ENCODE data around the gene CYP2D6. TPM values are rescaled to one million over a fixed set of nuclear protein-coding genes. Genes with fewer than 3 reads are reported as not detected.
"Not testable (repeated sequence)": the region's sequence is repeated elsewhere in the genome, so short reads cannot be mapped to it uniquely, and the experiment has no call there.

Gene CYP2D6
- total RNA-seq: 1.4 and 1.5 TPM in 2 replicates
- long read RNA-seq: 0 reads

DNA sequence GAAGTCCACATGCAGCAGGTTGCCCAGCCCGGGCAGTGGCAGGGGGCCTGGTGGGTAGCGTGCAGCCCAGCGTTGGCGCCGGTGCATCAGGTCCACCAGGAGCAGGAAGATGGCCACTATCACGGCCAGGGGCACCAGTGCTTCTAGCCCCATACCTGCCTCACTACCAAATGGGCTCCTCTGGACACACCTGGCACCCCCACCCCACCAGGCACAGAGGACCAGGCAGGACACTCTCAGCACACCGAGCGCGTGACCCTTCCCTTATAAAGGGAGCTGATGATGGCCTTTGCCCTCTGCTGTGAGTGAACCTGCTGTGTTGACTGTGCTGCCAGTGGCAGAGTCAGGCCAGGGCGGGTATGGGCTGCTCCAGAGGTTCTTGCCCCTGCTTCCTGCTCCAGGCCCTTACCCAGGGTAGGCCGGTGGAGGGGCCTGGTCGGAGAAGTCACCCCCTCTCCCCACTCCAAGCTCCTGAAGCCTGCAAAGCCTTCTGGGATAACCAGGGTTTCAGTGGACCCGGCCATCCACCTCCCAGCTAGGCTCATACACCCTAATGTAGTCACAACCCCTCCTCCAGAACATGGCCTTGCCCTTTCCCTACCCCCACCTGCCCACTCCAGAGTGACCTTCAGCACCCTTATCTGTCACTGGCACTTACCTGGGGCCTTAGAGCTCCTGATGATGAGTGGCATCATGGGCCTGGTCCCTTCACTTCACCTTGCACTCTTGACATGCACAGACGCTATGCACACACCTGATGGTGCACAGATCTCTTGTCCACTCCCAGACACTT is at the start of gene CYP2D6:
Gene CYP2D6 (minus strand): TSS at position 172 of the 793 bp plus-strand sequence. CDS start 19 bp downstream, at position 153.
- H3K4me3 Mint-ChIP-seq (ENCODE audit: unreplicated experiment); H3K27ac Mint-ChIP-seq (ENCODE audit: unreplicated experiment); H3K36me3 Mint-ChIP-seq (ENCODE audit: unreplicated experiment); DNase-seq (ENCODE audit: extremely low spot score, unreplicated experiment); H3K27me3 Mint-ChIP-seq (ENCODE audit: unreplicated experiment); H3K4me1 Mint-ChIP-seq (ENCODE audit: unreplicated experiment); H3K9me3 Mint-ChIP-seq (ENCODE audit: unreplicated experiment): not testable (repeated sequence)

DNA sequence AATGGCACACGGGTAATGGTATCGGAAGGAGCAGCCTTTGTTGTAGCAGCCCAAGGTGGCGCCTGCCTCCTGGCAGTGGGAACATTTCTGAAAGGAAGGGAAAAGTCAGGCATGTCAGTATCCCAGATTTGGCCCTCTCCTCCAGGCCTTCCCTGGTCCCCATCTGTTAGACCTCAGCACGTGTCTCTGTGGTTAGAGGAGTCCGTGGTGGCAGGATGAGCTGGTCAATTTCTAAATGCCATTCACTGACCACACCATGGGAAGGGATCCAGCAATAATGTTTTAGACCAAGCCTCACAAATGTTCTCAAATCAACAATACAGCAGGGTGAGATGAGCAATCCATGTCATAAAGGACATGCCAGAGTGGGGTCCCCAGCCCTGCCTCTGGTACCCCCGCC is 49.0 kb upstream of the CYP2D6 start:
- no peak overlapping the region for H3K4me3 Mint-ChIP-seq (ENCODE audit: unreplicated experiment)
- H3K9me3 Mint-ChIP-seq (ENCODE audit: unreplicated experiment): no peaks in the 10 kb centered on the region
- H3K4me1 Mint-ChIP-seq (ENCODE audit: unreplicated experiment): peaks cover 20% of the 10 kb centered on the region

DNA sequence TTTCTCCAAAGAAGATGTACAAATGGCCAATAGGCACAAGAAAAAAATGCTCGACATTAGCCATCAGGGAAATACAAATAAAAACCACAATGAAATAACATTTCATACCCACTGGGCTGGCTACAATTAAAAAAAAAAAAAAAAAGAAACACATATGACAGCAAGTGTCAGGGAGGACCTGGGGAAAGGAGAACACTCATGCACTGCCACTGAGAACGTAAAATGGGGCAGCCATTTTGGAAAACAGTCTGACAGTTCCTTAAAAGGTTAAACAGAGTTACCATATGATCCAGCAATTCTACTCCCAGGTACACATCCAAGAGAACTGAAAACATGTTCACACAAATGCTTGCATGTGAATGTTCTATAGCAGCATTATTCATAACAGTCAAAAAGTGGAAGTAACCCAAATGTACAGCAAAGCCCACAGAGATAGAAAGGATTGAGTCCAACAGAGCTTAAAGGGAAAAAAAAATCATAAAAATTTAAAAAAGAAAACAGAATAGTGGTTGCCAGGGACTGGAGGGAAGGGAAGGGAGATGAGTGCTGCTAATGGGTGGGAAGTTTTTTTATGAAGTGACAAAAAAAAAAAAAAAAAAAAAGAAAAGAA is 48.4 kb upstream of the CYP2D6 start:
- peaks cover 18% of the 10 kb centered on the region for H3K36me3 Mint-ChIP-seq (ENCODE audit: unreplicated experiment)
- TF ChIP-seq, protein P1, sequence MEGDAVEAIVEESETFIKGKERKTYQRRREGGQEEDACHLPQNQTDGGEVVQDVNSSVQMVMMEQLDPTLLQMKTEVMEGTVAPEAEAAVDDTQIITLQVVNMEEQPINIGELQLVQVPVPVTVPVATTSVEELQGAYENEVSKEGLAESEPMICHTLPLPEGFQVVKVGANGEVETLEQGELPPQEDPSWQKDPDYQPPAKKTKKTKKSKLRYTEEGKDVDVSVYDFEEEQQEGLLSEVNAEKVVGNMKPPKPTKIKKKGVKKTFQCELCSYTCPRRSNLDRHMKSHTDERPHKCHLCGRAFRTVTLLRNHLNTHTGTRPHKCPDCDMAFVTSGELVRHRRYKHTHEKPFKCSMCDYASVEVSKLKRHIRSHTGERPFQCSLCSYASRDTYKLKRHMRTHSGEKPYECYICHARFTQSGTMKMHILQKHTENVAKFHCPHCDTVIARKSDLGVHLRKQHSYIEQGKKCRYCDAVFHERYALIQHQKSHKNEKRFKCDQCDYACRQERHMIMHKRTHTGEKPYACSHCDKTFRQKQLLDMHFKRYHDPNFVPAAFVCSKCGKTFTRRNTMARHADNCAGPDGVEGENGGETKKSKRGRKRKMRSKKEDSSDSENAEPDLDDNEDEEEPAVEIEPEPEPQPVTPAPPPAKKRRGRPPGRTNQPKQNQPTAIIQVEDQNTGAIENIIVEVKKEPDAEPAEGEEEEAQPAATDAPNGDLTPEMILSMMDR (IDR thresholded peaks at IDR 0.05): no peak
- no peaks in the 10 kb centered on the region for H3K9me3 Mint-ChIP-seq (ENCODE audit: unreplicated experiment)
- no peaks in the 10 kb centered on the region for H3K27me3 Mint-ChIP-seq (ENCODE audit: unreplicated experiment)
- H3K4me1 Mint-ChIP-seq (ENCODE audit: unreplicated experiment): peaks cover 23% of the 10 kb centered on the region
- DNase-seq (ENCODE audit: extremely low spot score, unreplicated experiment): no peak
- H3K27ac Mint-ChIP-seq (ENCODE audit: unreplicated experiment): peak overlapping the region; percentile 64
- no peak overlapping the region for H3K4me3 Mint-ChIP-seq (ENCODE audit: unreplicated experiment)

More for the DNA sequence above, 49.0 kb upstream of the CYP2D6 start:
- Mint-ChIP-seq H3K27me3 (ENCODE audit: unreplicated experiment) (no peaks in the 10 kb centered on the region), H3K27ac (ENCODE audit: unreplicated experiment) (peak overlapping the region; percentile 64), H3K36me3 (ENCODE audit: unreplicated experiment) (peaks cover 18% of the 10 kb centered on the region)
- TF ChIP-seq, protein P1 (IDR thresholded peaks at IDR 0.05): no peak
- DNase-seq (ENCODE audit: extremely low spot score, unreplicated experiment): no peak

DNA sequence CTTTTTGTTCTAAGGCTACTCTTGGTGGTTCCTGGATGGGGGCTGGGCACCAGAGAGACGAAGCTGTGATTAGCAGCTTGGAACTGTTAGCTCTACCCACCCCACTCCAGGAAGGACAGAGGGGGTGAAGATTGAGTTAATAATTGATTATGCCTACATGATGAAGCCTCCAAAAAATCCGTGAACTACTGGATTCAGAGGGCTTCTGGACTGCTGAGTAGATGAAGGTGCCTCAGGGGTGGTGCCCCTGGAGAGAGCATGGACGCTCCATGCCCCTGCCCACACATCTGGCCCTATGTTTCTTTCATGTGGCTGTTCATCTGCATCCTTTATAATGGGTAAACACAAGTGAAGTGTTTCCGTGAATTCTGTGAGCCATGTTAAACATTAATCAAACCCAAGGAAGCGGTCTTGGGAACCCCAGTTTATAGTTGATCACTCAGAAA is 47.3 kb upstream of the CYP2D6 start:
- TF ChIP-seq, protein P1 (IDR thresholded peaks at IDR 0.05): no peak
- peaks cover 15% of the 10 kb centered on the region for H3K36me3 Mint-ChIP-seq (ENCODE audit: unreplicated experiment)
- DNase-seq (ENCODE audit: extremely low spot score, unreplicated experiment): no peak
- no peaks in the 10 kb centered on the region for H3K9me3 Mint-ChIP-seq (ENCODE audit: unreplicated experiment)
- H3K27me3 Mint-ChIP-seq (ENCODE audit: unreplicated experiment): no peaks in the 10 kb centered on the region
- peaks cover 31% of the 10 kb centered on the region for H3K4me1 Mint-ChIP-seq (ENCODE audit: unreplicated experiment)
- no peak overlapping the region for H3K4me3 Mint-ChIP-seq (ENCODE audit: unreplicated experiment)
- no peak overlapping the region for H3K27ac Mint-ChIP-seq (ENCODE audit: unreplicated experiment)

DNA sequence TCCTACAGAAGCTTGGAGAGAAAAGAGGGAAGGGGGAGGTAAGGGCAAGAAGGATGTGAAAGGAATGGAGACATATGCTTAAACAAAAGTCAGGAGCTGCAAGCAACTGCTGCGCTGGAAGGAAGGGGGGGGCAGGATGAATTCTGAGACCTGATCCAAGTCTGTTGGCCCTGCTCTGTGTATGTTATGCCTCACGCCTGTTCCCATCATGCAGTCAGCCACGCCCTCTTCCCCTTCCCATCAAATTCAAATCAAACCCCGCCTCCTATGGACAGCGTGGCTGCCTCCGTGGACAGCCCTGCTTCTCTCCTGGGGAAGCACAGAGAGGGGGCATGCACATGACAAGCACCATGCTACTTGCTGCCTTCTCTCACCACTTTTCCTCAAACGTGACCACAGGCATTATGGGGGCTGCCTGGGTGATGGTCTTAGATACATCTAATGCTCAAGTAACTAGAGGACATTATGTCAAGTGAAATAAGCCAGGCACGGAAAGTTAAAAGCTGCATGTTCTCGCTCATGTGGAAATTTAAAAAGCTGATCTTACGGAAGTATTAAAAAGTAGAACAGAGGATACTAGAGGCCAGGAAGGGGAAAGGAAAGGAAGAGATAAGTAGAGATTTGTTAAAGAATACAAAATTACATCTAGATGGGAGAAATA is 45.8 kb upstream of the CYP2D6 start:
- DNase-seq (ENCODE audit: extremely low spot score, unreplicated experiment): no peak
- Mint-ChIP-seq H3K4me1 (ENCODE audit: unreplicated experiment) (peaks cover 39% of the 10 kb centered on the region), H3K4me3 (ENCODE audit: unreplicated experiment) (no peak overlapping the region), H3K9me3 (ENCODE audit: unreplicated experiment) (no peaks in the 10 kb centered on the region), H3K36me3 (ENCODE audit: unreplicated experiment) (peaks cover 15% of the 10 kb centered on the region), H3K27me3 (ENCODE audit: unreplicated experiment) (no peaks in the 10 kb centered on the region), H3K27ac (ENCODE audit: unreplicated experiment) (no peak overlapping the region)
- TF ChIP-seq, protein P1 (IDR thresholded peaks at IDR 0.05): no peak

All from osteocyte (in vitro differentiated cells).